OCI-LY1 (cell line): ENCODE data around the gene KLHDC4.

ENCODE experiments used
- H2AFZ ChIP-seq: fragments of 200-600 bp; sonication (generic), shearing (Covaris generic); 2 replicates; pipeline ENCODE4 v1.6.0; 2014; ENCODE audit warnings: antibody characterized with exemption, mild to moderate bottlenecking, low read length
- H3F3A ChIP-seq: fragments of 200-600 bp; sonication (generic), shearing (Covaris generic); 2 replicates; pipeline ENCODE4 v1.6.0; 2014; ENCODE audit warnings: mild to moderate bottlenecking, antibody characterized with exemption, low read length, moderate library complexity; ENCODE audit not compliant: insufficient read depth
- H3K27ac ChIP-seq: fragments of 200-600 bp; sonication (generic); 2 replicates; pipeline ENCODE4 v1.5.1; 2014; ENCODE audit warnings: low read length, mixed run types, mild to moderate bottlenecking, low read depth; ENCODE audit not compliant: poor library complexity, severe bottlenecking
- H3K27me3 ChIP-seq: fragments of 200-600 bp; sonication (generic); 2 replicates; pipeline ENCODE4 v1.6.0; 2014; ENCODE audit warnings: antibody characterized with exemption, mild to moderate bottlenecking, low read length, moderate library complexity; ENCODE audit not compliant: insufficient read depth
- H3K36me3 ChIP-seq: fragments of 200-600 bp; sonication (generic); 2 replicates; pipeline ENCODE4 v1.6.1; 2014; ENCODE audit warnings: mild to moderate bottlenecking, antibody characterized with exemption, low read length, moderate library complexity, mixed read lengths; ENCODE audit not compliant: insufficient read depth
- H3K4me1 ChIP-seq: fragments of 200-600 bp; sonication (generic); 2 replicates; pipeline ENCODE4 v1.5.1; 2014; ENCODE audit warnings: mild to moderate bottlenecking, low read length, moderate library complexity; ENCODE audit not compliant: insufficient read depth, severe bottlenecking
- H3K4me2 ChIP-seq: fragments of 200-600 bp; sonication (generic), shearing (Covaris generic); 2 replicates; pipeline ENCODE4 v1.6.1; 2014; ENCODE audit warnings: low read length
- H3K4me3 ChIP-seq: fragments of 200-600 bp; sonication (generic); 2 replicates; pipeline ENCODE4 v1.5.1; 2014; ENCODE audit warnings: low read length, low read depth, mild to moderate bottlenecking, mixed read lengths; ENCODE audit not compliant: poor library complexity, severe bottlenecking
- H3K79me2 ChIP-seq: fragments of 200-600 bp; shearing (Covaris generic); 2 replicates; pipeline ENCODE4 v1.6.1; 2016; ENCODE audit warnings: mixed run types, low read length, mixed read lengths; ENCODE audit not compliant: insufficient read depth
- H3K9ac ChIP-seq: fragments of 200-600 bp; sonication (generic), shearing (Covaris generic); 2 replicates; pipeline ENCODE4 v1.6.1; 2014; ENCODE audit warnings: mild to moderate bottlenecking, low read length, mixed read lengths
- H3K9me2 ChIP-seq: fragments of 200-600 bp; sonication (generic), shearing (Covaris generic); 2 replicates; pipeline ENCODE4 v1.6.1; 2014; ENCODE audit warnings: low read depth, mild to moderate bottlenecking, low read length, mixed read lengths
- H3K9me3 ChIP-seq: fragments of 200-600 bp; shearing (Covaris generic); 2 replicates; pipeline ENCODE4 v1.6.1; 2014; ENCODE audit warnings: low read length, mixed read lengths
- H4K20me1 ChIP-seq: fragments of 200-600 bp; sonication (generic), shearing (Covaris generic); 2 replicates; pipeline ENCODE4 v1.6.0; 2016; ENCODE audit warnings: mild to moderate bottlenecking, low read length; ENCODE audit not compliant: insufficient read depth
- CTCF ChIP-seq: fragments of 200-600 bp; sonication (generic), shearing (Covaris generic); IDR thresholded peaks from 2 replicates; pipeline ENCODE4 v1.5.1; 2017; ENCODE audit warnings: mild to moderate bottlenecking, antibody characterized with exemption, low read length, moderate library complexity, mixed read lengths
- EZH2 ChIP-seq: fragments of 200-600 bp; sonication (generic), shearing (Covaris generic); IDR thresholded peaks from 2 replicates; pipeline ENCODE4 v1.8.0; 2017; ENCODE audit warnings: borderline replicate concordance, mixed run types, mild to moderate bottlenecking, antibody characterized with exemption, low read length, moderate library complexity, mixed read lengths

The KLHDC4 gene

GRCh38 chr16:87694441-87695125, 71.2 kb downstream of the KLHDC4 start:
- H3K27me3 ChIP-seq, result no peaks in the 10 kb centered on the region
- peaks cover 42% of the 10 kb centered on the region for H3K4me1 ChIP-seq
- H3K79me2 ChIP-seq, result no peaks in the 10 kb centered on the region
- H3K36me3 ChIP-seq, result peaks cover 50% of the 10 kb centered on the region
- H3K9ac ChIP-seq, result no peak overlapping the region
- no peak for TF ChIP-seq CTCF
- no peak for TF ChIP-seq EZH2
- no peaks in the 10 kb centered on the region for H4K20me1 ChIP-seq
- H3K4me3 ChIP-seq, result no peak overlapping the region
- H3F3A ChIP-seq, result peaks cover 5% of the 10 kb centered on the region; the same call in 1 of the 2 replicates
- no peaks in the 10 kb centered on the region for H3K9me2 ChIP-seq
- H3K9me3 ChIP-seq, result no peaks in the 10 kb centered on the region
- no peak overlapping the region for H3K27ac ChIP-seq
- no peak overlapping the region for H3K4me2 ChIP-seq
- no peak overlapping the region for H2AFZ ChIP-seq

- Histone ChIP-seq H3F3A (peaks cover 5% of the 10 kb centered on the region; the same call in 1 of the 2 replicates), H4K20me1 (no peaks in the 10 kb centered on the region), H3K4me2 (no peak overlapping the region), H3K9ac (no peak overlapping the region), H3K9me3 (no peaks in the 10 kb centered on the region), H3K4me1 (peaks cover 34% of the 10 kb centered on the region), H3K36me3 (peaks cover 45% of the 10 kb centered on the region), H3K79me2 (no peaks in the 10 kb centered on the region), H2AFZ (no peak overlapping the region), H3K27me3 (no peaks in the 10 kb centered on the region), H3K9me2 (no peaks in the 10 kb centered on the region), H3K4me3 (no peak overlapping the region), H3K27ac (no peak overlapping the region)
- no peak for TF ChIP-seq EZH2
- no peak for TF ChIP-seq CTCF
These were observed 72.0 kb downstream of the KLHDC4 start for GRCh38 chr16:87693827-87694226.

GRCh38 chr16:87692756-87693155, 73.0 kb downstream of the KLHDC4 start:
- Histone ChIP-seq H3K9me3 (no peaks in the 10 kb centered on the region), H3K4me3 (no peak overlapping the region), H3K4me1 (peaks cover 24% of the 10 kb centered on the region), H3F3A (peaks cover 5% of the 10 kb centered on the region; the same call in 1 of the 2 replicates), H3K36me3 (peaks cover 41% of the 10 kb centered on the region), H3K27ac (no peak overlapping the region), H3K9me2 (no peaks in the 10 kb centered on the region), H3K79me2 (no peaks in the 10 kb centered on the region), H3K4me2 (no peak overlapping the region), H4K20me1 (no peaks in the 10 kb centered on the region), H3K9ac (no peak overlapping the region), H2AFZ (no peak overlapping the region), H3K27me3 (no peaks in the 10 kb centered on the region)
- TF ChIP-seq EZH2, result no peak
- TF ChIP-seq CTCF, result peak; percentile 38; the same call in 1 of the 2 replicates
